OCI-LY3 (cell line): ENCODE results near the gene ENPP1.

Experiments
- H2AFZ ChIP-seq: fragments of 200-600, 300-600 bp; shearing (Covaris generic); 2 replicates; pipeline ENCODE4 v1.6.0; 2014; ENCODE audit warnings: antibody characterized with exemption, low read depth, low read length
- H3K27ac ChIP-seq: fragments of 200-600, 300-600 bp; sonication (generic); 2 replicates; pipeline ENCODE4 v1.5.1; 2014; ENCODE audit warnings: mild to moderate bottlenecking, low read length, moderate library complexity, mixed read lengths
- H3K27me3 ChIP-seq: fragments of 200-600, 300-600 bp; sonication (generic); 2 replicates; pipeline ENCODE4 v1.6.1; 2014; ENCODE audit warnings: low read depth, low read length, mixed read lengths
- H3K36me3 ChIP-seq: fragments of 200-600, 300-600 bp; sonication (generic); replicated peaks from 2 replicates; pipeline ENCODE3; 2014; ENCODE audit warnings: low read depth, low read length, mixed read lengths
- H3K4me1 ChIP-seq: fragments of 300-600, 200-600 bp; sonication (generic); 2 replicates; pipeline ENCODE4 v1.6.1; 2014; ENCODE audit warnings: low read length, mixed read lengths
- H3K4me2 ChIP-seq: fragments of 200-600, 300-600 bp; sonication (generic); 2 replicates; pipeline ENCODE4 v1.6.1; 2014; ENCODE audit warnings: low read length, mixed read lengths
- H3K4me3 ChIP-seq: fragments of 300-600, 200-600 bp; sonication (generic); 2 replicates; pipeline ENCODE4 v1.5.1; 2014; ENCODE audit warnings: antibody characterized with exemption, mild to moderate bottlenecking, low read length, moderate library complexity
- H3K79me2 ChIP-seq: fragments of 300-600, 200-600 bp; shearing (Covaris generic); 2 replicates; pipeline ENCODE4 v1.6.1; 2014; ENCODE audit warnings: mild to moderate bottlenecking, low read length, mixed read lengths
- H3K9ac ChIP-seq: fragments of 300-600, 200-600 bp; shearing (Covaris generic); 2 replicates; pipeline ENCODE4 v1.6.0; 2014; ENCODE audit warnings: mild to moderate bottlenecking, low read length, moderate library complexity
- H3K9me3 ChIP-seq: fragments of 200-600, 300-600 bp; shearing (Covaris generic); 2 replicates; pipeline ENCODE4 v1.6.1; 2014; ENCODE audit warnings: low read length, mixed read lengths; ENCODE audit not compliant: insufficient read depth
- H4K20me1 ChIP-seq: fragments of 200-600, 300-600 bp; sonication (generic); 2 replicates; pipeline ENCODE4 v1.6.1; 2016; ENCODE audit warnings: low read length, mixed read lengths; ENCODE audit not compliant: insufficient read depth
- EZH2phosphoT487 ChIP-seq: fragments of 200-600 bp; shearing (Covaris generic); IDR thresholded peaks from 2 replicates; pipeline ENCODE4 v1.6.1; 2018; ENCODE audit warnings: antibody characterized with exemption, mixed run types, low read depth
- TF ChIP-seq, protein P1 (sequence below): fragments of 200-600, 300-600 bp; sonication (generic); IDR thresholded peaks from 2 replicates; pipeline ENCODE4 v1.5.1; 2014; ENCODE audit warnings: antibody characterized with exemption, low read length, low read depth

Gene ENPP1

DNA sequence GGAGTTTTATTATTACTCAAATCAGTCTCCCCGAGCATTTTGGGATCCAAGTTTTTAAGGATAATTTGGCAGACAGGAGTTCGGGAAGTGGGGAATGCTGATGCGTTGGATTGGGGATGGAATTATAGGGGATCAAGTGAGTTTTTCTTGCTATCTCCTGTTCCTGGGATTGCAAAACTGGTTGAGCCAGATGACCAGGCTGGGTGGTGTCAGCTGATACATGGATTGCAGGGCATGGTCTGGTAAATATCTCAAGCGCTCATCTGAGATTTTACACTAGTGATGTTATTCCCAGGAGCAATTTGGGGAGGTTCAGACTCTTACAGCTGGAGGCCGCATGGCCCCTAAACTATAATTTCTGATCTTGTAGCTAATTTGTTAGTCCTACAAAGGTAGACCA is 54.7 kb downstream of the ENPP1 start:
- no peaks in the 10 kb centered on the region for H3K79me2 ChIP-seq
- no peak overlapping the region for H3K9ac ChIP-seq
- no peaks in the 10 kb centered on the region for H3K27me3 ChIP-seq
- no peak overlapping the region for H3K4me2 ChIP-seq
- no peak overlapping the region for H2AFZ ChIP-seq
- no peak overlapping the region for H3K27ac ChIP-seq
- H3K4me1 ChIP-seq, result no peaks in the 10 kb centered on the region
- TF ChIP-seq, protein P1, sequence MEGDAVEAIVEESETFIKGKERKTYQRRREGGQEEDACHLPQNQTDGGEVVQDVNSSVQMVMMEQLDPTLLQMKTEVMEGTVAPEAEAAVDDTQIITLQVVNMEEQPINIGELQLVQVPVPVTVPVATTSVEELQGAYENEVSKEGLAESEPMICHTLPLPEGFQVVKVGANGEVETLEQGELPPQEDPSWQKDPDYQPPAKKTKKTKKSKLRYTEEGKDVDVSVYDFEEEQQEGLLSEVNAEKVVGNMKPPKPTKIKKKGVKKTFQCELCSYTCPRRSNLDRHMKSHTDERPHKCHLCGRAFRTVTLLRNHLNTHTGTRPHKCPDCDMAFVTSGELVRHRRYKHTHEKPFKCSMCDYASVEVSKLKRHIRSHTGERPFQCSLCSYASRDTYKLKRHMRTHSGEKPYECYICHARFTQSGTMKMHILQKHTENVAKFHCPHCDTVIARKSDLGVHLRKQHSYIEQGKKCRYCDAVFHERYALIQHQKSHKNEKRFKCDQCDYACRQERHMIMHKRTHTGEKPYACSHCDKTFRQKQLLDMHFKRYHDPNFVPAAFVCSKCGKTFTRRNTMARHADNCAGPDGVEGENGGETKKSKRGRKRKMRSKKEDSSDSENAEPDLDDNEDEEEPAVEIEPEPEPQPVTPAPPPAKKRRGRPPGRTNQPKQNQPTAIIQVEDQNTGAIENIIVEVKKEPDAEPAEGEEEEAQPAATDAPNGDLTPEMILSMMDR, result no peak
- TF ChIP-seq EZH2phosphoT487, result no peak
- no peak overlapping the region for H3K4me3 ChIP-seq
- H4K20me1 ChIP-seq, result no peaks in the 10 kb centered on the region
- no peaks in the 10 kb centered on the region for H3K9me3 ChIP-seq
- H3K36me3 ChIP-seq, result no peaks in the 10 kb centered on the region

- no peaks in the 10 kb centered on the region for H3K79me2 ChIP-seq
- H2AFZ ChIP-seq, result no peak overlapping the region
- no peaks in the 10 kb centered on the region for H3K27me3 ChIP-seq
- no peaks in the 10 kb centered on the region for H3K36me3 ChIP-seq
- no peak overlapping the region for H3K9ac ChIP-seq
- H3K9me3 ChIP-seq, result no peaks in the 10 kb centered on the region
- TF ChIP-seq, protein P1, result no peak
- TF ChIP-seq EZH2phosphoT487, result no peak
- H3K4me1 ChIP-seq, result no peaks in the 10 kb centered on the region
- no peak overlapping the region for H3K27ac ChIP-seq
- no peak overlapping the region for H3K4me2 ChIP-seq
- H3K4me3 ChIP-seq, result no peak overlapping the region
- H4K20me1 ChIP-seq, result no peaks in the 10 kb centered on the region
Measured at GRCh38 chr6:131867744-131868143, 59.9 kb downstream of the ENPP1 start.

GRCh38 chr6:131868836-131869235 is 61.0 kb downstream of the ENPP1 start:
- H4K20me1 ChIP-seq, result no peaks in the 10 kb centered on the region
- no peak overlapping the region for H2AFZ ChIP-seq
- no peak overlapping the region for H3K9ac ChIP-seq
- no peak overlapping the region for H3K4me3 ChIP-seq
- H3K4me2 ChIP-seq, result no peak overlapping the region
- H3K4me1 ChIP-seq, result no peaks in the 10 kb centered on the region
- no peaks in the 10 kb centered on the region for H3K79me2 ChIP-seq
- no peaks in the 10 kb centered on the region for H3K36me3 ChIP-seq
- H3K27me3 ChIP-seq, result no peaks in the 10 kb centered on the region
- TF ChIP-seq EZH2phosphoT487, result no peak
- no peak overlapping the region for H3K27ac ChIP-seq
- H3K9me3 ChIP-seq, result no peaks in the 10 kb centered on the region

DNA sequence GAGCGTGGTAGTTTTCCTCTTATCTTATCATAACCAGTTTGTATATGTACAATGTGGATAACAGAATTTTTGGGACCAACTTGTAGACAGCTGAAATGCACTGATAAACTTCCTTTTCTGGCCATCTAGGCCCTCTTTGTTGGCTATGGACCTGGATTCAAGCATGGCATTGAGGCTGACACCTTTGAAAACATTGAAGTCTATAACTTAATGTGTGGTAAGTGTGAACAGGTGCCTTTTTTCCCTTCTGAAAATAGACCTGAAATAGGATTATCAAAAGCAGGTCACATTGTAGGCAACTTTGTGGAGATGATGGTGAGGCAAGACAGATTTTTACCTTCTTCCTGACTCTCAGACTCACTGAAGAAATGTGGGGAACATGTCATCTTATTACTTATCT is 67.8 kb downstream of the ENPP1 start:
- no peak overlapping the region for H3K4me3 ChIP-seq

More for the DNA sequence above, 67.8 kb downstream of the ENPP1 start:
- no peaks in the 10 kb centered on the region for H4K20me1 ChIP-seq
- no peaks in the 10 kb centered on the region for H3K4me1 ChIP-seq
- H3K27ac ChIP-seq, result no peak overlapping the region
- no peaks in the 10 kb centered on the region for H3K36me3 ChIP-seq
- no peak for TF ChIP-seq EZH2phosphoT487
- TF ChIP-seq, protein P1, result no peak
- H3K27me3 ChIP-seq, result no peaks in the 10 kb centered on the region
- no peaks in the 10 kb centered on the region for H3K9me3 ChIP-seq
- H3K4me2 ChIP-seq, result no peak overlapping the region
- no peak overlapping the region for H3K9ac ChIP-seq
- H3K79me2 ChIP-seq, result no peaks in the 10 kb centered on the region
- H2AFZ ChIP-seq, result no peak overlapping the region
